GM21619 (cell line): ENCODE results near the gene OR6B3.
"Not testable (repeated sequence)": the region's sequence is repeated elsewhere in the genome, so short reads cannot be mapped to it uniquely, and the experiment has no call there.

Experiments
- ATAC-seq: cut with Tn5 transposase; IDR thresholded peaks from one replicate; pipeline ENCODE4 v1.9.1; 2021; ENCODE audit not compliant: unreplicated experiment

Gene OR6B3

DNA sequence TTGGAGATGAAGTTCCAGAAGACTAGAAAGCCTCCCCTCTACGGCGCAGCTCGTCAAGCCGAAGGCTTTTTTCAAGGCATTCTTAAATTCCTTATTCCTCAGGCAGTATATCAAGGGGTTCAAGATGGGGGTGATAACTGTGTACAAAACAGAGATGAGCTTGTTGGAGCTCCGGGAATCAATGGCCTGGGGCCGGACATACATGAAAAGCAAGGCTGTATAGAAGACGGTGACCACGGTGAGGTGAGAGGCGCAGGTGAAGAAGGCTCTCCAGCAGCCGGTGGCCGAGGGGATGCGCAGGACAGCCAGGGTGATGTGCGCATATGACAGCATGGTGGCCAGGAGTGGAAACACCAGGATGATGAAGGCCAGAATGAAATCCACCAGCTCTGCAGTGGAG is 8.2 kb downstream of the OR6B3 start:
- ATAC-seq = no peak

DNA sequence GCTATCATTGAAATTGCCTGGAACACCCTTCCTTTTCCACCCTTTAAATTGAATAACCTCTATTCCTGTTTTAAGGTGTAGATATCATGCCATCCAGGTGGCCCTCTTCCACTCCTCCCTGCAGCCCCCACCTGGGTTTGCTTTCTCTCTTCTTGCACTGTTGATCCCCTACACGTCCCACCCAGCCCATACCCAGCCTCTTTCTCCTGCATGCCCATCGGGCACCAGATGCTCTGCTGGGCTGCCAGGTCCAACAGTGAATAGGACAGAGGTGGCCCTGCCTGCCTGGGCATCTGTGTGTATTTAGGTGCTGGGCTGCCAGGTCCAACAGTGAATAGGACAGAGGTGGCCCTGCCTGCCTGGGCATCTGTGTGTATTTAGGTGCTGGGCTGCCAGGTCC is 9.2 kb downstream of the OR6B3 start:
- ATAC-seq = not testable (repeated sequence)

DNA sequence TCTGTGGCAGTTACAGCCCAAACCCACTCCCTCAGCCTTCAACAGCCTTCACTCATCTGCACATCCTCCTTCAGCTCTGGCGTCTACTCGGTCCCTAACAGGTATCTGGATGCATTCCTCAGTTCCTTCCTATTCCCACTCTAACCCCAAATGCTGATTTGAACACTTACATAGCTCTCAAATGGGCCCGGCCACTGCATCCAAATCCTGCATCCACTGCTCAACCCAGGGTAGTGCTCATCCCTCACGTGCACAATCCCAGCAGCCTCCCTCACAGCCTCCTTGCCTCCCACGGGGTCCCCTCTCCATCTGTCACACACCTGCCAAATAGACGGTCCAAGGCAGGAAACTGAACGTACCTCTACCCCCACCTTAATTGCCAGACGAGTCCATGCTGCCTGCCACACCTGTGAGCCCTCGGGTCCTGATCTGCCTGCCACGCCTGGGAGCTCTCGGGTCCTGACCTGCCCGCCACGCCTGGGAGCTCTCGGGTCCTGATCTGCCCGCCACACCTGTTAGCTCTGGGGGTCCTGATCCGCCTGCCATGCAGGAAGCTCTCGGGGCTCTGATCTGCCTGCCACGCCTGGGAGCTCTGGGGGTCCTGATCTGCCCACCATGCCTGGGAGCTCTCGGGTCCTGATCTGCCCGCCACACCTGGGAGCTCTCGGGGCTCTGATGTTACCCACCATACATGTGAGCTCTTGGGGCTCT is 9.9 kb downstream of the OR6B3 start:
- no peak for ATAC-seq

DNA sequence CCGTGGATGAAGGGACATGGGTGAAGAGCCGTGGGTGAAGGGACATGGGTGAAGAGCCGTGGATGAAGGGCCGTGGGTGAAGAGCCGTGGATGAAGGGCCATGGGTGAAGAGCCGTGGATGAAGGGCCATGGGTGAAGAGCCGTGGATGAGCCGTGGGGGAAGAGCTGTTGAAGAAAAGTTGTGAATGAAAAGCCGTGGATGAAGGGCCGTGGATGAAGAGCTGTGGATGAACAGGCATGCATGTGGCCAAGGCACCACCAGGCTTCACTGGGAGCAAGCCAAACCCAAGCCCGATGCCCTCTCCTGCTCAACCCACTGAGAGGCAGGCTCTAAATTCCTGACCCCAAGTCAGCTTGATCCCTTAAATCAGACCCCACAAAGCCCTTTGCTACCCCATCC is 10.6 kb downstream of the OR6B3 start:
- no peak for ATAC-seq

DNA sequence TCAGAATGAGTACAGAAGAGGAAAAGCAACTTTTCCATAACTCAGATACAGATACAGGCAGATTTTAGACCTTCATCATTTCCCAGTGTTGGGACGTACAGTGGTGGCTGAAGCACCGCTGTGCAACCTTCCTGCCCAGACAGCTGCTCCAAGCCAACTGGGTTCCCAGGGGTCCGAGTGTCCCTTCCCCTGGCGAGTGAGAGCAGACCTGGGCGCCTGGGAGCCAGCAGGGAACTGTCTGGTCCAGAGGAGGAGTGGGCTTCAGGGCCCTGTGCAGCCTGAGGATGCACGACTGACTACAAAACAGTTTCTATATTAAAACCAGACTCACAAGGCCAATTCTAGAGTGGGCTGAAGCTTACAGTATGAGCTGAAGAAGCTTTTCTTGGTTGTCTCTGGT is 12.0 kb downstream of the OR6B3 start:
- no peak for ATAC-seq

DNA sequence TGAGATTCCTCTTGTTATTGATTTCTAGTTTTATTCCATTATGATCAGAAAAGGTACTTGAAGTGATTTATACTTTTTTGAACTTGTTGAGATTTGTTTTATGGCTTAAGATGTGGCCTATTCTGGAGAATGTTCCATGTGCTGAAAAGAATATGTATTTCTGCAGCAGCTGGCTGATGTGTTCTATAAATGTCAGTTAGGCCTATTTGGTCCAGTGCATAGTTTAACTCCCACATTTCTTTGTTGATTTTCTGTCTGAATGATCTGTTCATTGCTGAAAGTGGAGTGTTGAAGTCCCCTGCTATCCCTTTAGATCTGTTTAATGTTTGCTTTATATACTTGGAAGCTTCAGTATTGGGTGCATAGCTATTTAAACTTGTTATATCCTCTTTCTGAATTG is 16.0 kb downstream of the OR6B3 start:
- ATAC-seq = no peak

DNA sequence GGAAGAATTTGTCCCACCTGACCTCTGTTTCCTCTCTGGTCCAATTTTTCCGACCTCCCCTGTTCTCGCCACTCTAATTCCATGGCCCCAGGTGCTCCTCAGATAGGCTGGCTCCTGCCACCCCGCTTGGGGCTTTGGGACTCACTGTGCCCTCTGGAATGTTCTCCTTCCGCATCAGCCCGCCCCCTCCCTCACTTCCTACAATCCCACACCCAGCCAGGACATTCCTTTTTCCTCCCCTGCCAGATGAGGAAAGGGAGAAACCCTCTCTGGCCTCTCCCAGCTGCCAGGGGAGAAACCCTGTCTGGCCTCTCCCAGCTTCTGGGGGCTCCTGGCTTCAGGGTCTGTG is 20.0 kb downstream of the OR6B3 start:
- ATAC-seq = no peak

DNA sequence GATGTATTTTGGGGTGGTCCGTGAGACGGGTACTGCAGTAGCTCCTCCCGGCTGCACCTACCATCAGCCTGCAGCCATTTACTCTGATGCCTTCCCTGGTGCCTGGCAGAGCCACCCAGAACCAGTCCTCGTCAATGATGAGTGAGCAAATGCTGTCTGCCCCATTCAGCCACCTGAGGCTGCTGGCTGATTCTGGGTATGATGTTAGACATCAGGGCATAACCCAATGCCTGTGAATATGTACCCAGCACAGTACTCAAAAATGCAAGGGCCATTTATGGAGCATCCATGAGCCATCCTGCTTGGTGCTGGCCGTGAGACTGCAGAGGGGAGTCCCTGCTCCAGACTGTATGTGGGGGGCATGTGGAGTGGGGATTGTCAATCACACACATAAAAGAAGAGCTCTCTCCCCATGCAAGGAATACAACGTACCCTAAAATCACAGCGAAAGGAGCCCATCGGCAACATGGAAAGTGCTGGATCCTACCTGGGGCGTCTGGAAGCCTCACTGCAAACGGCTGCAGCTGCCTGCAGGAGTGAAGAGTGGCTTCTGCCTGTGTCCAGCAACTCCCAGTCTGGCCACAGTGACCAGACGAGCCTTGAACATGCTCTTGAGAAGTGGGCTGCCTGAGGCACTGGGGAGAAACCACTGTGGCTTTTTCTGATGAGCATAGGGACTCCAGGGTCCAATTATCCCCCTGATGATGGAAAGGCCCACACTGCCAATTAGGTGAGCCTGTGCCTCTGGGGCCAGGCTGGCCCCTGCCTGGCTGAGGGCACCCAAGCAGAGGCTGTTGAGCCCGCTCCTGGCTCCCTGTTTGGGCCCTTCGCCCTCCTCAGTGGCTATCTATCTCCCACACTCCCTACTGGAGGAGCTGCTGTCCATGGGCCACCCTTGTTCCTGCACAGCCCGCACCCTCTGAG is 20.7 kb downstream of the OR6B3 start:
- no peak for ATAC-seq

DNA sequence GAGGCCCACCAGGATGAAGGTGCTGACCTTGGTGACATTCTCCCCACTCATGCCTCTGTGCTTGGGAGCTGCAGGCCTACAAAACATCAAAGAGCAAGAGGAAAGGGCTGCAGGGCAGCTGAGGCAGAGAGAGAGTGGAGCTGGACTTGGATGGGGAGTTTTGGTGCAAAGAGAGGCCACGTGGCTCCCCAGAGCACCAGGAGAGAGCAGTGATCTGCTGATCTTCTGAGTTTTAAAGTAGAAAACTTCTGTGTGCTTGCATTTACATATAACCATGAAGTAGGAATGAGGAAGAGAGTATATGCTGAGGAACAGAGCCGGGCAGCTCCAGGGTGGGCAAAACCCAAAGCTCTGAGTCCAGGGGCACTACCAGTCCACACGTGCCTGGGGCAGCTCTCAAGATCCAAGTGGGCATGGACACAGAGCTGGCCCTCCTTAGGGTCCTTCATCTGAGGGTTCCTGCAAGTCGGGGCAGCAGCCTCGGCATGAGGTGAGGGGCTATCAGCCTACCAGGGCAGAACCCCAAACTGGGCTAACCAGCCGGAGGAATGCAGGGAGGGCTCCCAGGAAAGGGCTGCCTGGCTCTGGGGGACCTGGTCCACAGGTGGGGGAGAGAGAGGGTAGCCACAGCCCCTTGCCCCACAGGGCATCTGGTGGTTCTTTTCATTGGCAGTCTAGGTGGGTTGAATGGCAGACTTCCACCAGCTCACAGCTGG is 22.8 kb downstream of the OR6B3 start, which contains the start of gene OR6B2:
OR6B2 (minus strand) TSS at position 51 of the 716 bp plus-strand sequence; CDS start at position 51, 0 bp downstream.
- ATAC-seq = no peak

DNA sequence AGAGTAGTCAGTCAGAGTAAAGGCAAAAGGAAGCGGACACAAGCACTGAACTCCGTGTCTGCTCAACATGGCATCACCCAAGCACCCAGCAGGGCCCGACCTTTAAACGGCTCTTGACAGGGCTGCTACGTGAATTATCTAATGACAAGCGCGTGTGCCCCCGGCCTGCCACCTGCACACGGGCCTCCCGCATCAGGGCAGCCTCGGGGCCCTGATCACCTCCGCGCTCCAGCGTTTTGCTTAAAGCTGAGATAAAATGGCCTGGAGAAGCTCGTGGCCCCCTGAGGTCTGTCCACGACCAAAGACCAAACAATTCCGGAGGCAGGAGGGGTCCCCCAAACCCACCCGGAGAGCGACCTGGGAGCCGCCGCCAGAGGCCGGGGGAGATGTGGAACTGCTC is 28.6 kb downstream of the OR6B3 start:
- ATAC-seq = peak; percentile 7

DNA sequence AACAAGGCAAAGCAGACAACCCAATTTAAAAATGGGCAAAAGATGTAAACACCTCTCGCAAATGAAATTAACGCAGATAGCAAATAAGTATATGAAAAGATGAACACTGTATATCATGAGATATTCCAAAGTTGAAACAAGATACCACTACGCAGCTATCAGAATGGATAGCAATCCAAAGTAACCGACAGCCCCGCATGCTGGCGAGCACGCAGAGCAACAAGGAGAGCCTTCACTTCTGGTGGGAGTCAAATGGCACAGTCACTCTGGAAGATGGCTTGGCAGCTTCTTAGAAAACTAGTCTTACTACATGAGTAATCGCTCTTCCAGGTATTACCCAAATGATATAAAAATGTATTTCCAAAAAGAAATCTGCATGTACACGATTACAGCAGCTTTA is 29.5 kb downstream of the OR6B3 start:
- ATAC-seq = no peak

DNA sequence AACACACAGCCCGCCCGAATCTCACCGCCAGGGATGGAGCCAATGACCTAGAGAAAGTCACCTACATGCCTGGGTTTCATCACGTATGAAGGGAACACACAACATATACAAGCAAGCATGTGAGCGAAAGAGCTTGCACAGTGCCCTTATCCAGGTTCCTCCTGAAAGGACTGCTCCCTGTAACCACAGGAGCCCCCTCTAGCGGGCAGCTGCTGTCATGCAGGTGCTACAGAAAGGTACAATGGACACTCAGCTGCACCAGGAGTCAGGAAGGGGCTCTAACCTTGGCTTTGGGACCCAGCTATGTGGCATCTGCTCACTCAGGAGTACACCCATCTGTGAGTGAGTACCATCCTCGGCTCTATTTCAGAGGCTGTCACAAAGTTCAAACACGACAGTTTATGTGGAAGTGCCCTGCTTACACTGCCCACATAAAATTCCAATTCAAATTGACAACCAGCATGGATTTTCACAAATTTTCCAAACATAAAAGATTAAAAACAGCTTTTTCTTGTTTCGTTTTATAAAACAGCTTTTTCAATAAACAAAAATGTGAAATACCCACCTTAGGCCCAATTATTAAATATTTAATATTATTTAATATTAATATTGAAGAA is 31.7 kb downstream of the OR6B3 start:
- no peak for ATAC-seq

DNA sequence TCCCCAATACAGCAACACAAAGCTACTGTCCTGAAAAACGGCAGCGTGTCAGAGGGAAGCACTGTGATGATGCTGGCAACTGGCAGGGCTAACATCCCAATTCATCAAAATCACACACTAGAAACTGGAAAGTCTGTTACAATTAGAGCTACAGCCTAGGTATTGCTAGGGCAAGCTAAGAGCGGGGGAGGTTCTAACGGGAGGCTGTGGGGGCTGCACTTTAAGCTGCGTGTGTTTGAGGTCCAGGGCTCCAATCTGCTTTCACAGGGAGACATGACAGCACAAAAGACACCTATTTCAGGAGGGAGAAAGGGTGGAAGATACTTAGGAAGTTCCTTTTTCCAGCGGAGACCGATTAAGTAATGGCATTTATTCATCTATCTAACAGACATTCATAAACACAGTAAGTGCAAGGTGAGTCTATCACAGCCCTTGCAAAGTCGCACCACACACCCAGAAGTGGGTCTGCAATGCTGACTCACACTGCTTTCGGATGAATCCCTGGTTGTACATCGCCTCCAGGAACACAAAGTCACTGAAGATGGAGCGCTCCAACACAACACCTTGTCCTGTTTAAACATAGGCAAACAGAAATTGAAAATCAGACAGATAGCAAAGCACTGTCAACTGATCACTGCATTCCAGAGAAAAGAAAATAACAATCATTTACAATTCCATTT is 35.1 kb downstream of the OR6B3 start:
- ATAC-seq = no peak

DNA sequence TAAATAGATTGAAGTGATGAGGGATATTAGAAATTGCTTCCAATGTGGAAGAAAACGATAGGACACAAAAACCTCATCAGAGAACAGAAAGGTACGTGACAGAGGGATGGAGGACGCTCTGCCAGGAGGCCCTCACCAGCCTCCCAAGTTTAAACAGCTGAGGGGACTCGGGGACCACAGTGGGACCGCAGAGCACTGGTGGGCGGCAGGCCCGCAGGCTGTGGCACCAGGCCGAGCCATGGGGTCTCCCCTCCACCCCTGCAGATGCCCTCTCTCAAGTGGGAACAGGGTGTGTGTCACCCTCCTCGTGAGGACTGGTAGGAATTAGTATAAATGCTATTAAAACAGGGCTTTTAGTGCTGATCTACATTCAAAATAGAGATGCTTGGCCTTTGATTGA is 39.0 kb downstream of the OR6B3 start:
- ATAC-seq = no peak

DNA sequence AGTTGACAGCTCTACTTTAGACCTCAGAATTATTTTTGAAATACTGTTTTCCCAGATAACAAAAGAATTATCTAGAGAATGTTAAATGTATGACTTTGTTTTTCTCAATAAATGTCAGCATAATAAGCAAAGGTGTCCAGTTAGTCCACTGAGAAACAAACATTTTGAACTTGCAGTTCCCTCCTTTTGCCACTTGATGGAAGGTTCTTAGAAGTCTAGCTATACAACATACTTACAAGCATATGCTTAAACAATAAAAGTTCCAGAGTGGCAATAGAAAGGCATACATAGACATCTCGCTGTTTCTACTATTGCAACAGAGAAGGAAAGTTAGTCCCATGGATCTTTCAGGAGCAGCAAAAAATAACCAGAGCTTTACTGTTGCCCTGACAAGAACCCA is 40.0 kb downstream of the OR6B3 start:
- no peak for ATAC-seq

DNA sequence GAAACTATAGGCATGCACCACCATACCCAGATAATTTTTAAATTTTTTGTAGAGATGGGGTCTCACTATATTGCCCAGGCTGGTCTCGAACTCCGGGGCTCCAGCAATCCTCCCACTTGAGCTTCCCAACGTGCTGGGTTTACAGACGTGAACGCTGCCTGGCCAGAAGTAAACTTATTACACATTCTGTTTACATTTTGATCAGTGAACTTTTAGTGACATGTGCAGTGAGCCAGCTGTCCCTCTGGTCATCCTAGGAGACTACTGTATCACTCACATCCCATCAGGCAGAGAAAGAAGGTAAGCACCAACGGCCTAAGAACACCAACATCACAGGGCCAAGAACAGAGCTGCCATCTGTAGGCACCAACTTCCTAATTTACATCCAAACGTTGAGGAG is 50.3 kb downstream of the OR6B3 start:
- ATAC-seq = no peak

DNA sequence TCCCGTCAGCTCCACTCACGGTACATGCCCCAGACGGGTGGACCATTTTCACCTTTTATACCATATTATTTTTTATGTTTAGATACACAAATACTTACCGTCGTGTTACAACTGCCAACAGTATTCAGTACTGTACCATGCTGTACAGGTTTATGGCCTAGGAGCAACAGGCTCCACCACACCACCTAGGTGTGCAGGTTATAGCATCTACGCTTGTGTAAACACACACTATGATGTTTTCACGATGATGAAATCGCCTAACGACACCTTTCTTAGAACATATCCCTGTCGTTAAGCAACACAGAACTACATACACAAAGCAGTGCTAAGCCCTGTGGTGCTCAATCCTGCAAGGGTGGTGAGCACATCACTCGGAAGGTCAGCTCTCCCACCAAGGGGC is 52.6 kb downstream of the OR6B3 start:
- no peak for ATAC-seq

DNA sequence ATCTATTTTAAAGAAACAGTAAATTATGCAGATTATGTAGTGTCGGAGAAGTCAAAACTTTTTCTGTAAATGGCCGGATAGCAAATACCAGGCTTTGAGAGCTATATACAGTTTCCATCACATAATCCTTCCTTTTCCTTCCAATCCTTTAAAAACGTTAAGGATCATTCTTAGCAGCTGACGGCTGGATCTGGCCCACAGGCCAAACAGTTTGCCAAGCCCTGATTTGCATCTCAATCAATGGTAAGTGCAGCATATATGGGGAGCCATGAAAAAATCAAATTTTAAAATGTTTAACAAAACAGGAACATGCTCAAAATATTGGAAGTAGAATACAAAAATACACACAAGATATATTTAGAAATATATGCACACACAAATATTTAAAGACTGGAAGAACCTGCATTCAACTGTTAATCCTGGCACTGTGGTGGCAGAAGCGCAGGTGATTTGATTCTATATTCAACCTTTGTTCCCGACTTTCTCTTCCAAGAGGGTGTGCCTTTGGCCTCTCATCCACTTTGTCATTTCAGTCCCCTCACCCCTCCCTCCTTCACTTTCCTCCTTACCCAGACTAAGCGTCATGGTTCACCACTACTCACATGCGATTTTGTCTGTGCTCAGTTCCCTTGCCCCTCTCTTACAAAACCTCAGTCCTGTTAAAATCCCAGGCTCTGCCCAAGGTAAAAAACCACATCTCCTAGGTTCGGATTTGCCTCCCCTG is 55.5 kb downstream of the OR6B3 start:
- ATAC-seq = no peak
